Measurements from ENCODE around the gene GPRC5C.

Gene GPRC5C

GRCh38 chr17:74430385-74430705 lies 1.5 kb upstream of the GPRC5C start:
- H3K36me3 ChIP-seq (ENCODE audit: control insufficient read depth, insufficient read depth, low read length): no peaks in the 10 kb centered on the region
- TF ChIP-seq CTCF (IDR thresholded peaks at IDR 0.05): no peak
- H3K79me2 ChIP-seq: peaks cover 21% of the 10 kb centered on the region
- peak overlapping the region; percentile 94 for H3K4me3 ChIP-seq (ENCODE audit: low read depth, low read length)
- no peaks in the 10 kb centered on the region for H3K27me3 ChIP-seq (ENCODE audit: control insufficient read depth, insufficient read depth, low read length)
- peak overlapping the region; percentile 99 for H3K27ac ChIP-seq
- no peaks in the 10 kb centered on the region for H3K9me3 ChIP-seq (ENCODE audit: control insufficient read depth, low read length)
- H2AFZ ChIP-seq: peak overlapping the region; percentile 89
- H3K9ac ChIP-seq: peak overlapping the region; percentile 99
- H3K4me2 ChIP-seq (ENCODE audit: low read length): peak overlapping the region; percentile 99
- peaks cover 34% of the 10 kb centered on the region for H3K4me1 ChIP-seq

GRCh38 chr17:74430706-74431567 lies 951 bp upstream of the GPRC5C start:
- Histone ChIP-seq H3K4me2 (ENCODE audit: low read length) (peak overlapping the region; percentile 99), H3K27ac (peak overlapping the region; percentile 99), H3K27me3 (ENCODE audit: control insufficient read depth, insufficient read depth, low read length) (no peaks in the 10 kb centered on the region), H3K9me3 (ENCODE audit: control insufficient read depth, low read length) (no peaks in the 10 kb centered on the region), H3K79me2 (peaks cover 21% of the 10 kb centered on the region), H2AFZ (peak overlapping the region; percentile 89), H3K36me3 (ENCODE audit: control insufficient read depth, insufficient read depth, low read length) (no peaks in the 10 kb centered on the region), H3K4me3 (ENCODE audit: low read depth, low read length) (peak overlapping the region; percentile 94), H3K9ac (peak overlapping the region; percentile 99), H3K4me1 (peaks cover 34% of the 10 kb centered on the region)
- no peak for TF ChIP-seq CTCF (IDR thresholded peaks at IDR 0.05)

DNA sequence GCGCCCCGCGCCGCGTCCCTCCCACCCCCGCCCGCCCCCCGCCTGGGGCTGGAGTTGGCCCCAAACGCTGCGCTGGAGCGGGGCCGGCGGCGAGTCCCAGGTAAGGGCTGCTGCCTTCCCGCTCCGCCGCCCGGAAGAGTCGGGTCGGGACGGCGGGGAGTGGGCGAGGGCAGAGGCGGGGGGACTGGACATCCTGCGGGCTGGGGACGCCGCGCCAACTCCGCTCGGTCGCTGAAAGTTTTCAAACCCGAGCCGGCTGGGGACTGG lies 469 bp downstream of the GPRC5C start:
- Histone ChIP-seq H2AFZ (no peak overlapping the region), H3K4me2 (ENCODE audit: low read length) (peak overlapping the region; percentile 82), H3K79me2 (peaks cover 21% of the 10 kb centered on the region), H3K27ac (peak overlapping the region; percentile 99), H3K36me3 (ENCODE audit: control insufficient read depth, insufficient read depth, low read length) (no peaks in the 10 kb centered on the region), H3K4me1 (peaks cover 27% of the 10 kb centered on the region), H3K9ac (no peak overlapping the region), H3K27me3 (ENCODE audit: control insufficient read depth, insufficient read depth, low read length) (no peaks in the 10 kb centered on the region), H3K9me3 (ENCODE audit: control insufficient read depth, low read length) (no peaks in the 10 kb centered on the region), H3K4me3 (ENCODE audit: low read depth, low read length) (peak overlapping the region; percentile 94)
- TF ChIP-seq CTCF (IDR thresholded peaks at IDR 0.05): no peak

DNA sequence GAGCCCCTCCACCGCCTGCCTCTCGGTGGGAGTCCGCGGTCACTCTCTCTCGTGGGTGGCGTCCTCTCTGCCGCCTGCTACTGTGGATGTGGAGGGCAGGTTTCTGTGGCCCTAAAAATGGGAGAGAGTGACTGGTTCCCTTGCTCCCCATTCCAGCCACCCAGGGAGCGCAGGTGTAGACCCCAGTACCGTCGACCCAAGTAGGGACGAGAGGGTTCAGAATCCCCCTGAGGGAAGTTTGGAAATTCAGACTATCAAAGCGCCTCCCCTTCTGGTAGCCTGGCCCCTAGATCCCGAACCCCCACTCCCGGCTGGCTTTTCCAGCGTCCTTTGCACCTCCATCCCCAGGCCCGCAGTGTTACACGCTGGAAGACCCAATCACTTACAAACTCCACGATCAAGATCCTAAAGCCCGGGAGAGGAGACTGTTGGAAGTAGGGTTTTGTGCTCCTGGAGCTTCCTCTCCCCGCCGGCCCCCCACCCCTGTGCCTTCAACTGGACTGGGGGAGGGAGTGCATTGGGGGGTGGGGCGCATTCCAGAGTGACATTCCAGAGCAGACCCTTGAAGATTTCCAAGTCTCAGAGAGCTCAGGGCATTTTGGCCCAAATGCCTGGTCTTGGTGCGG lies 991 bp downstream of the GPRC5C start:
- peak overlapping the region; percentile 57 for H3K27ac ChIP-seq
- H3K9me3 ChIP-seq (ENCODE audit: control insufficient read depth, low read length): no peaks in the 10 kb centered on the region
- peak overlapping the region; percentile 82 for H3K4me2 ChIP-seq (ENCODE audit: low read length)
- H3K4me3 ChIP-seq (ENCODE audit: low read depth, low read length): peak overlapping the region; percentile 94
- H3K36me3 ChIP-seq (ENCODE audit: control insufficient read depth, insufficient read depth, low read length): no peaks in the 10 kb centered on the region
- H2AFZ ChIP-seq: no peak overlapping the region
- peaks cover 22% of the 10 kb centered on the region for H3K4me1 ChIP-seq
- H3K79me2 ChIP-seq: peaks cover 21% of the 10 kb centered on the region
- no peak overlapping the region for H3K9ac ChIP-seq
- no peak for TF ChIP-seq CTCF (IDR thresholded peaks at IDR 0.05)
- no peaks in the 10 kb centered on the region for H3K27me3 ChIP-seq (ENCODE audit: control insufficient read depth, insufficient read depth, low read length)

Measured in parathyroid adenoma (tissue), 2 donors.